ENCODE data around the gene ZNF440.
"Not testable (repeated sequence)": the region's sequence is repeated elsewhere in the genome, so short reads cannot be mapped to it uniquely, and the experiment has no call there.

The ZNF440 gene

GRCh38 chr19:11879687-11880266 is 65.7 kb downstream of the ZNF440 start:
- DNase-seq: peak; percentile 27
- H3K4me2 ChIP-seq (ENCODE audit: low read depth, low read length); H2AFZ ChIP-seq (ENCODE audit: low read length): not testable (repeated sequence)

GRCh38 chr19:11880598-11880997 is 66.5 kb downstream of the ZNF440 start:
- H2AFZ ChIP-seq (ENCODE audit: low read length): no peak overlapping the region

More at GRCh38 chr19:11879687-11880266, 65.7 kb downstream of the ZNF440 start:
- not testable (repeated sequence) for H3K9ac ChIP-seq (ENCODE audit: low read length); H3K4me1 ChIP-seq (ENCODE audit: low read length); H3K9me3 ChIP-seq (replicated peaks; ENCODE audit: insufficient read depth, low read length); H3F3A ChIP-seq (ENCODE audit: insufficient read depth, low read length); H3K79me2 ChIP-seq (ENCODE audit: low read length); H3K27ac ChIP-seq (ENCODE audit: low read length); H4K20me1 ChIP-seq (ENCODE audit: insufficient read depth, low read length); H3K4me3 ChIP-seq (ENCODE audit: low read length); H3K36me3 ChIP-seq (replicated peaks; ENCODE audit: insufficient read depth, low read length); H3K9me2 ChIP-seq (replicated peaks; ENCODE audit: insufficient read depth, low read length); H3K27me3 ChIP-seq (replicated peaks; ENCODE audit: insufficient read depth, low read length)
- peak; percentile 47 for TF ChIP-seq CTCF (IDR thresholded peaks at IDR 0.05; ENCODE audit: low read length)

GRCh38 chr19:11881151-11881800 is 67.2 kb downstream of the ZNF440 start:
- H3K9ac ChIP-seq (ENCODE audit: low read length): no peak overlapping the region
- peak overlapping the region; percentile 37 for H3K4me2 ChIP-seq (ENCODE audit: low read depth, low read length)
- H3F3A ChIP-seq (ENCODE audit: insufficient read depth, low read length): no peaks in the 10 kb centered on the region
- DNase-seq: peak; percentile 63
- no peaks in the 10 kb centered on the region for H4K20me1 ChIP-seq (ENCODE audit: insufficient read depth, low read length)
- H3K9me3 ChIP-seq (replicated peaks; ENCODE audit: insufficient read depth, low read length): no peaks in the 10 kb centered on the region
- no peak overlapping the region for H2AFZ ChIP-seq (ENCODE audit: low read length)
- H3K36me3 ChIP-seq (replicated peaks; ENCODE audit: insufficient read depth, low read length): no peaks in the 10 kb centered on the region
- no peak overlapping the region for H3K27ac ChIP-seq (ENCODE audit: low read length)
- H3K79me2 ChIP-seq (ENCODE audit: low read length): no peaks in the 10 kb centered on the region
- no peaks in the 10 kb centered on the region for H3K9me2 ChIP-seq (replicated peaks; ENCODE audit: insufficient read depth, low read length)
- no peaks in the 10 kb centered on the region for H3K27me3 ChIP-seq (replicated peaks; ENCODE audit: insufficient read depth, low read length)
- H3K4me3 ChIP-seq (ENCODE audit: low read length): no peak overlapping the region
- no peaks in the 10 kb centered on the region for H3K4me1 ChIP-seq (ENCODE audit: low read length)
- TF ChIP-seq EZH2 (optimal IDR thresholded peaks at IDR 0.05; ENCODE audit: low read depth, low read length): no peak
- peak; percentile 82 for TF ChIP-seq CTCF (IDR thresholded peaks at IDR 0.05; ENCODE audit: low read length)

More at GRCh38 chr19:11880598-11880997, 66.5 kb downstream of the ZNF440 start:
- no peak overlapping the region for H3K4me3 ChIP-seq (ENCODE audit: low read length)
- H3K4me1 ChIP-seq (ENCODE audit: low read length): no peaks in the 10 kb centered on the region
- no peak for DNase-seq
- no peaks in the 10 kb centered on the region for H3K36me3 ChIP-seq (replicated peaks; ENCODE audit: insufficient read depth, low read length)
- H3F3A ChIP-seq (ENCODE audit: insufficient read depth, low read length): no peaks in the 10 kb centered on the region
- H4K20me1 ChIP-seq (ENCODE audit: insufficient read depth, low read length): no peaks in the 10 kb centered on the region
- no peaks in the 10 kb centered on the region for H3K27me3 ChIP-seq (replicated peaks; ENCODE audit: insufficient read depth, low read length)
- peak overlapping the region; percentile 37 for H3K4me2 ChIP-seq (ENCODE audit: low read depth, low read length)
- H3K79me2 ChIP-seq (ENCODE audit: low read length): no peaks in the 10 kb centered on the region
- H3K9ac ChIP-seq (ENCODE audit: low read length): no peak overlapping the region
- H3K27ac ChIP-seq (ENCODE audit: low read length): no peak overlapping the region
- no peak for TF ChIP-seq EZH2 (optimal IDR thresholded peaks at IDR 0.05; ENCODE audit: low read depth, low read length)
- TF ChIP-seq CTCF (IDR thresholded peaks at IDR 0.05; ENCODE audit: low read length): no peak
- no peak for TF ChIP-seq EZH2phosphoT487 (IDR thresholded peaks at IDR 0.05; ENCODE audit: low read length)
- H3K9me2 ChIP-seq (replicated peaks; ENCODE audit: insufficient read depth, low read length): no peaks in the 10 kb centered on the region
- H3K9me3 ChIP-seq (replicated peaks; ENCODE audit: insufficient read depth, low read length): no peaks in the 10 kb centered on the region
